ENCODE results near the gene TRERF1.
"Not testable (repeated sequence)": the region's sequence is repeated elsewhere in the genome, so short reads cannot be mapped to it uniquely, and the experiment has no call there.

DNA sequence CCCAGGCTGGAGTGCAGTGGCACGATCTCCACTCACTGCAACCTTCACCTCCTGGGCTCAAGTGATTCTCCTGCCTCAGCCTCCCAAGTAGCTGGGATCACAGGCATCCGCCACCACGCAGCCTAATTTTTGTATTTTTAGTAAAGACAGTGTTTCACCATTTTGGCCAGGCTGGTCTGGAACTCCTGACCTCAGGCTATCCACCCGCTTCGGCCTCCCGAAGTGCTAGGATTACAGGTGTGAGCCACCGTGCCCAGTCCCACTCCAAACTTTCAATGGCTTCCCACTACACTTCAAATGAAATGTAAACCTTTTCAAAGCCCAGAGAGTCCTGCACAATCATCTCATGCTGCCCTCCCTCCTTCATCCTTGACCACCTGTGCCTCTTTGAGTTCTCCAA is 5.8 kb downstream of the TRERF1 start:
- TF ChIP-seq CREB1 (CRISPR knock-in tag; IDR thresholded peaks at IDR 0.05); NR3C1 (CRISPR knock-in tag; conservative IDR thresholded peaks at IDR 0.05; ENCODE audit: low read depth); CREM (CRISPR knock-in tag; IDR thresholded peaks at IDR 0.05); NR1H2 (CRISPR knock-in tag; IDR thresholded peaks at IDR 0.05): not testable (repeated sequence)
- TF ChIP-seq, protein P1, sequence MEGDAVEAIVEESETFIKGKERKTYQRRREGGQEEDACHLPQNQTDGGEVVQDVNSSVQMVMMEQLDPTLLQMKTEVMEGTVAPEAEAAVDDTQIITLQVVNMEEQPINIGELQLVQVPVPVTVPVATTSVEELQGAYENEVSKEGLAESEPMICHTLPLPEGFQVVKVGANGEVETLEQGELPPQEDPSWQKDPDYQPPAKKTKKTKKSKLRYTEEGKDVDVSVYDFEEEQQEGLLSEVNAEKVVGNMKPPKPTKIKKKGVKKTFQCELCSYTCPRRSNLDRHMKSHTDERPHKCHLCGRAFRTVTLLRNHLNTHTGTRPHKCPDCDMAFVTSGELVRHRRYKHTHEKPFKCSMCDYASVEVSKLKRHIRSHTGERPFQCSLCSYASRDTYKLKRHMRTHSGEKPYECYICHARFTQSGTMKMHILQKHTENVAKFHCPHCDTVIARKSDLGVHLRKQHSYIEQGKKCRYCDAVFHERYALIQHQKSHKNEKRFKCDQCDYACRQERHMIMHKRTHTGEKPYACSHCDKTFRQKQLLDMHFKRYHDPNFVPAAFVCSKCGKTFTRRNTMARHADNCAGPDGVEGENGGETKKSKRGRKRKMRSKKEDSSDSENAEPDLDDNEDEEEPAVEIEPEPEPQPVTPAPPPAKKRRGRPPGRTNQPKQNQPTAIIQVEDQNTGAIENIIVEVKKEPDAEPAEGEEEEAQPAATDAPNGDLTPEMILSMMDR (IDR thresholded peaks at IDR 0.05): not testable (repeated sequence)
- TF ChIP-seq, protein P2, sequence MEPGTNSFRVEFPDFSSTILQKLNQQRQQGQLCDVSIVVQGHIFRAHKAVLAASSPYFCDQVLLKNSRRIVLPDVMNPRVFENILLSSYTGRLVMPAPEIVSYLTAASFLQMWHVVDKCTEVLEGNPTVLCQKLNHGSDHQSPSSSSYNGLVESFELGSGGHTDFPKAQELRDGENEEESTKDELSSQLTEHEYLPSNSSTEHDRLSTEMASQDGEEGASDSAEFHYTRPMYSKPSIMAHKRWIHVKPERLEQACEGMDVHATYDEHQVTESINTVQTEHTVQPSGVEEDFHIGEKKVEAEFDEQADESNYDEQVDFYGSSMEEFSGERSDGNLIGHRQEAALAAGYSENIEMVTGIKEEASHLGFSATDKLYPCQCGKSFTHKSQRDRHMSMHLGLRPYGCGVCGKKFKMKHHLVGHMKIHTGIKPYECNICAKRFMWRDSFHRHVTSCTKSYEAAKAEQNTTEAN (CRISPR knock-in tag; IDR thresholded peaks at IDR 0.05): not testable (repeated sequence)

Measured in WTC11 (cell line).